IMR-90 (cell line): ENCODE data around the gene CASS4. TPM values are rescaled to one million over a fixed set of nuclear protein-coding genes. Genes with fewer than 3 reads are reported as not detected.

Experiments
- ATAC-seq: fragments of 200-7000 bp; cut with Tn5 transposase; 2 replicates; pipeline ENCODE4 v1.9.1; 2020; ENCODE audit warnings: low read depth, mild to moderate bottlenecking, moderate library complexity
- BruUV-seq: library from RNA; stranded (reverse); fragments of 400-500 nt; replicated peaks from 2 replicates; lab custom pipeline; 2021; lab: Mats Ljungman, UMichigan
- CTCF ChIA-PET: fragments of 300-600 bp; formaldehyde crosslinking; extraction: SDS; loops from one replicate; lab custom pipeline; 2021; ENCODE audit warnings: antibody characterized with exemption; lab: Yijun Ruan, JAX
- POLR2A ChIA-PET: fragments of 300-600 bp; sonication (Branson Sonifier 250); formaldehyde crosslinking; loops from one replicate; lab custom pipeline; 2022; ENCODE audit warnings: antibody characterized with exemption; ENCODE audit not compliant: unreplicated experiment; lab: Charles Lee
- DNase-seq: peaks from one replicate; pipeline ENCODE4 v3.0.0; 2013
- H2AFZ ChIP-seq: replicated peaks from 2 replicates; pipeline ENCODE3; 2013; ENCODE audit warnings: low read length, mild to moderate bottlenecking; ENCODE audit not compliant: poor library complexity
- H2AK5ac ChIP-seq: 2 replicates; pipeline ENCODE4 v1.6.1; 2013; ENCODE audit warnings: low read depth, low read length, inconsistent platforms
- H2AK9ac ChIP-seq: replicated peaks from 2 replicates; pipeline ENCODE3; 2013; ENCODE audit warnings: mild to moderate bottlenecking, low read depth, low read length, moderate library complexity; ENCODE audit not compliant: poor library complexity
- H2BK120ac ChIP-seq: 2 replicates; pipeline ENCODE4 v1.6.1; 2013; ENCODE audit warnings: low read depth, low read length, inconsistent platforms
- H2BK15ac ChIP-seq: 3 replicates; pipeline ENCODE4 v1.6.1; 2013; ENCODE audit warnings: low read depth, low read length, inconsistent platforms
- H2BK20ac ChIP-seq: 2 replicates; pipeline ENCODE4 v1.6.1; 2013; ENCODE audit warnings: low read depth, mild to moderate bottlenecking, inconsistent platforms, low read length, moderate library complexity
- H2BK5ac ChIP-seq: 2 replicates; pipeline ENCODE4 v1.6.1; 2013; ENCODE audit warnings: mild to moderate bottlenecking, low read depth, low read length, inconsistent platforms; ENCODE audit not compliant: poor library complexity, severe bottlenecking
- H3K14ac ChIP-seq: replicated peaks from 2 replicates; pipeline ENCODE4 v1.6.1; 2013; ENCODE audit warnings: low read depth, low read length, inconsistent platforms
- H3K18ac ChIP-seq: 2 replicates; pipeline ENCODE4 v1.6.1; 2013; ENCODE audit warnings: low read depth, low read length, control low read depth
- H3K23ac ChIP-seq: 2 replicates; pipeline ENCODE4 v1.6.1; 2013; ENCODE audit warnings: low read depth, low read length, inconsistent platforms
- H3K27ac ChIP-seq: 2 replicates; pipeline ENCODE4 v1.5.1; 2013; ENCODE audit warnings: mild to moderate bottlenecking, control low read depth, low read length; ENCODE audit not compliant: insufficient read depth
- H3K27me3 ChIP-seq: 2 replicates; pipeline ENCODE4 v1.6.1; 2013; ENCODE audit warnings: low read length; ENCODE audit not compliant: control insufficient read depth, insufficient read depth
- H3K36me3 ChIP-seq: 2 replicates; pipeline ENCODE4 v1.6.1; 2013; ENCODE audit warnings: low read length, mixed read lengths; ENCODE audit not compliant: control insufficient read depth, insufficient read depth
- H3K4ac ChIP-seq: 2 replicates; pipeline ENCODE4 v1.6.1; 2013; ENCODE audit warnings: low read depth, low read length, inconsistent platforms
- H3K4me1 ChIP-seq: 2 replicates; pipeline ENCODE4 v1.6.1; 2013; ENCODE audit warnings: low read length, mixed read lengths; ENCODE audit not compliant: control insufficient read depth, insufficient read depth
- H3K4me2 ChIP-seq: 2 replicates; pipeline ENCODE4 v1.6.1; 2013; ENCODE audit warnings: low read depth, mild to moderate bottlenecking, control low read depth, low read length, moderate library complexity
- H3K4me3 ChIP-seq: 2 replicates; pipeline ENCODE4 v1.5.1; 2013; ENCODE audit warnings: low read depth, mild to moderate bottlenecking, control low read depth, low read length, moderate library complexity; ENCODE audit not compliant: insufficient read depth
- H3K56ac ChIP-seq: 2 replicates; pipeline ENCODE4 v1.6.1; 2013; ENCODE audit warnings: low read length, inconsistent platforms; ENCODE audit not compliant: insufficient read depth; ENCODE audit errors: extremely low read depth
- H3K79me1 ChIP-seq, 2 experiments: 2 replicates each; pipeline ENCODE4 v1.6.1; 2013; ENCODE audit warnings: low read length in 2 of 2, inconsistent platforms in 1 of 2, low read depth in 1 of 2
- H3K9ac ChIP-seq: 2 replicates; pipeline ENCODE4 v1.6.1; 2013; ENCODE audit warnings: low read depth, low read length, control low read depth
- H3K9me1 ChIP-seq: 2 replicates; pipeline ENCODE4 v1.6.1; 2013; ENCODE audit warnings: low read length, inconsistent platforms; ENCODE audit not compliant: insufficient read depth
- H3K9me3 ChIP-seq: 2 replicates; pipeline ENCODE4 v1.6.1; 2013; ENCODE audit warnings: low read length; ENCODE audit not compliant: control insufficient read depth, insufficient read depth
- H4K20me1 ChIP-seq: 2 replicates; pipeline ENCODE4 v1.6.1; 2013; ENCODE audit warnings: low read length, inconsistent platforms; ENCODE audit not compliant: insufficient read depth
- H4K5ac ChIP-seq: 2 replicates; pipeline ENCODE4 v1.6.1; 2013; ENCODE audit warnings: mild to moderate bottlenecking, low read depth, low read length, control low read depth
- H4K8ac ChIP-seq, 2 experiments: 2 replicates each; pipeline ENCODE4 v1.6.1; 2013; ENCODE audit warnings: low read depth in 2 of 2, low read length in 2 of 2, control low read depth in 1 of 2, inconsistent platforms in 1 of 2
- H4K91ac ChIP-seq: 2 replicates; pipeline ENCODE4 v1.6.1; 2013; ENCODE audit warnings: low read depth, low read length, inconsistent platforms; ENCODE audit not compliant: insufficient read depth
- BHLHE40 ChIP-seq: fragments of 150-350 bp; IDR thresholded peaks from 2 replicates; pipeline ENCODE4 v1.6.1; 2016; ENCODE audit warnings: mild to moderate bottlenecking, low read depth, low read length
- CEBPB ChIP-seq: IDR thresholded peaks from 2 replicates; pipeline ENCODE4 v1.6.1; 2012; ENCODE audit warnings: low read depth, low read length, improper control_type of control experiment
- ELK1 ChIP-seq: fragments of 150-350 bp; IDR thresholded peaks from 2 replicates; pipeline ENCODE4 v1.6.1; 2016; ENCODE audit warnings: low read depth, mild to moderate bottlenecking, low read length, moderate library complexity, borderline replicate concordance
- MAFK ChIP-seq: IDR thresholded peaks from 2 replicates; pipeline ENCODE4 v1.6.1; 2012; ENCODE audit warnings: low read depth, low read length, improper control_type of control experiment
- MAZ ChIP-seq: IDR thresholded peaks from 2 replicates; pipeline ENCODE4 v1.6.1; 2012; ENCODE audit warnings: low read depth, mild to moderate bottlenecking, low read length, improper control_type of control experiment, moderate library complexity, borderline replicate concordance
- NFE2L2 ChIP-seq: fragments of 150-350 bp; IDR thresholded peaks from 2 replicates; pipeline ENCODE4 v1.6.1; 2016; ENCODE audit warnings: low read depth, mild to moderate bottlenecking, low read length
- POLR2A ChIP-seq: IDR thresholded peaks from 2 replicates; pipeline ENCODE4 v1.6.1; 2012; ENCODE audit warnings: mild to moderate bottlenecking, low read depth, low read length
- RAD21 ChIP-seq: IDR thresholded peaks from 2 replicates; pipeline ENCODE4 v1.6.1; 2012; ENCODE audit warnings: low read length, improper control_type of control experiment
- RCOR1 ChIP-seq: IDR thresholded peaks from 2 replicates; pipeline ENCODE4 v1.6.1; 2012; ENCODE audit warnings: mild to moderate bottlenecking, low read length, improper control_type of control experiment; ENCODE audit not compliant: insufficient replicate concordance
- SMC3 ChIP-seq: fragments of 150-350 bp; IDR thresholded peaks from 2 replicates; pipeline ENCODE4 v1.6.1; 2016; ENCODE audit warnings: low read depth, mild to moderate bottlenecking, antibody characterized with exemption, low read length, moderate library complexity
- WGBS, 2 experiments: methylation state at CpG; one replicate each; pipeline versions ENCODE4 v1.1.5 to v1.1.7; 2013; ENCODE audit warnings: missing lambda C conversion rate in 2 of 2; ENCODE audit not compliant: insufficient read length in 1 of 2; ENCODE audit errors: extremely low coverage in 2 of 2; 5-methylcytosine and 5-hydroxymethylcytosine counted together
- dilution Hi-C: fragments of 300-500 bp; cut with HindIII; formaldehyde crosslinking; loops from one replicate; pipeline ENCODE4 v1.14.3; 2018; ENCODE audit warnings: low sequenced_read_pairs; ENCODE audit not compliant: unreplicated experiment
- in situ Hi-C: fragments of 300-500 bp; cut with MboI; formaldehyde crosslinking; loops from 3 replicates; pipeline ENCODE4 v1.14.3; 2019; ENCODE audit warnings: low sequenced_read_pairs, inconsistent platforms, mixed read lengths
- intact Hi-C: fragments of 100-400 bp; cut with micrococcal nuclease; formaldehyde crosslinking; loops from 2 replicates; pipeline ENCODE4 v1.10.0; 2022
- polyA plus RNA-seq, 3 experiments: library from polyadenylated mRNA; depleted of rRNA; stranded (reverse); fragments of >200 nt; gene quantifications; 2 replicates each; pipeline ENCODE4 v1.2.3, GENCODE V29; 2012; ENCODE audit warnings: low replicate concordance in 1 of 3
- total RNA-seq: library from RNA; depleted of rRNA; stranded (reverse); fragments of >200 nt; gene quantifications from 2 replicates; pipeline ENCODE4 v1.2.3, GENCODE V29; 2012

CASS4 gene
- total and polyA plus RNA-seq, 2 of the 4 experiments (the other 2 are of a cell fraction), result 25.8 to 26.5 TPM

- in situ Hi-C loops, result no loop called here
- Histone ChIP-seq H4K20me1 (no peaks in the 10 kb centered on the region), H3K14ac (peak overlapping the region; percentile 94), H4K8ac (peak overlapping the region; percentile 66 to 92), H3K79me1 (peaks cover 35 to 75% of the 10 kb centered on the region in 2 experiments), H4K5ac (peak overlapping the region; percentile 94), H2BK15ac (peak overlapping the region; percentile 98; the same call in 2 of the 3 replicates), H3K18ac (peak overlapping the region; percentile 90), H3K36me3 (peaks cover 14% of the 10 kb centered on the region), H3K9ac (no peak overlapping the region), H3K23ac (peak overlapping the region; percentile 94), H2BK20ac (peak overlapping the region; percentile 69), H3K9me1 (peaks cover 30% of the 10 kb centered on the region), H3K4me2 (no peak overlapping the region), H4K91ac (peak overlapping the region; percentile 91), H3K4me3 (no peak overlapping the region), H2BK5ac (peak overlapping the region; percentile 83), H3K27me3 (no peaks in the 10 kb centered on the region), H3K4me1 (peaks cover 45% of the 10 kb centered on the region), H2AK9ac (no peak overlapping the region), H2AFZ (no peak overlapping the region), H3K9me3 (no peaks in the 10 kb centered on the region), H3K27ac (peak overlapping the region; percentile 78; the same call in 1 of the 2 replicates), H2BK120ac (peak overlapping the region; percentile 93), H3K56ac (0 out of 2 replicates have a peak overlapping the region, but pooled peaks have one; percentile 41), H3K4ac (peak overlapping the region; percentile 91), H2AK5ac (peak overlapping the region; percentile 96)
- ChIA-PET POLR2A (no interaction called here), CTCF (no interaction called here)
- 100% methylated on average over 1 of the region's 1 CpG; no CpG with 5 or more reads in 1 of the 2 experiments for WGBS, 2 experiments
- TF ChIP-seq ELK1, result no peak
- no peak for TF ChIP-seq MAZ
- TF ChIP-seq CEBPB, result no peak
- no peak for TF ChIP-seq SMC3
- TF ChIP-seq MAFK, result no peak
- no peak for TF ChIP-seq BHLHE40
- TF ChIP-seq RAD21, result no peak
- no peak for TF ChIP-seq NFE2L2
- no peak for TF ChIP-seq POLR2A
- TF ChIP-seq RCOR1, result no peak
- DNase-seq (no peak), ATAC-seq (no peak)
- BruUV-seq, result no TSS peak
- dilution Hi-C loops, result no loop called here
- intact Hi-C loops, result no loop called here
Measured at GRCh38 chr20:56424931-56425330, 12.9 kb downstream of the CASS4 start.
